ENCODE data around the gene CHD2.

DNA sequence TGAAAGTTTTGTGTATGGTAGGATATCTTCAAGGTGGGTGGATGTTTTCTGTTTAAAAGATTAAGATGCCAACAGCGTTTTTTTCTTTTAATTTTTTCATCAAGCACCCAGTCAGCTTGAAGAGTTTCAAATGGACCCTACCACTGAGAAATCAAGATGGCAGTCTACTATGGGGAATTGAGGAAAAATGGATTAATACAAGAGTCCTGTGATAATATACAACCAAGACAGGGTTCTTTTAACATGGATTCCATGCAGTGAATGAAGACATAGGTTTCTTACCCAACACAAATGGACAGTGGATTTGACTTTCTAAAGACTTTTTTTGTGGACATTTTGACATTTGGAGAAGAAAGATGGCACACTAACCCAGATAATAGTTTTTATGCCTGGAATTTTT, 2.5 kb upstream of the CHD2 start:
- TF ChIP-seq, protein P1, sequence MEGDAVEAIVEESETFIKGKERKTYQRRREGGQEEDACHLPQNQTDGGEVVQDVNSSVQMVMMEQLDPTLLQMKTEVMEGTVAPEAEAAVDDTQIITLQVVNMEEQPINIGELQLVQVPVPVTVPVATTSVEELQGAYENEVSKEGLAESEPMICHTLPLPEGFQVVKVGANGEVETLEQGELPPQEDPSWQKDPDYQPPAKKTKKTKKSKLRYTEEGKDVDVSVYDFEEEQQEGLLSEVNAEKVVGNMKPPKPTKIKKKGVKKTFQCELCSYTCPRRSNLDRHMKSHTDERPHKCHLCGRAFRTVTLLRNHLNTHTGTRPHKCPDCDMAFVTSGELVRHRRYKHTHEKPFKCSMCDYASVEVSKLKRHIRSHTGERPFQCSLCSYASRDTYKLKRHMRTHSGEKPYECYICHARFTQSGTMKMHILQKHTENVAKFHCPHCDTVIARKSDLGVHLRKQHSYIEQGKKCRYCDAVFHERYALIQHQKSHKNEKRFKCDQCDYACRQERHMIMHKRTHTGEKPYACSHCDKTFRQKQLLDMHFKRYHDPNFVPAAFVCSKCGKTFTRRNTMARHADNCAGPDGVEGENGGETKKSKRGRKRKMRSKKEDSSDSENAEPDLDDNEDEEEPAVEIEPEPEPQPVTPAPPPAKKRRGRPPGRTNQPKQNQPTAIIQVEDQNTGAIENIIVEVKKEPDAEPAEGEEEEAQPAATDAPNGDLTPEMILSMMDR (IDR thresholded peaks at IDR 0.05; ENCODE audit: extremely low read depth in 1 of 2, insufficient read depth in 1 of 2, low read depth in 1 of 2, low read length in 2 of 2): no peak
- TF ChIP-seq POLR2A (IDR thresholded peaks at IDR 0.05; ENCODE audit: low read depth, low read length): no peak
- TF ChIP-seq EZH2 (IDR thresholded peaks at IDR 0.05; ENCODE audit: borderline replicate concordance, low read depth, low read length, severe bottlenecking): no peak
